ENCODE data around the gene NDRG3.

DNA sequence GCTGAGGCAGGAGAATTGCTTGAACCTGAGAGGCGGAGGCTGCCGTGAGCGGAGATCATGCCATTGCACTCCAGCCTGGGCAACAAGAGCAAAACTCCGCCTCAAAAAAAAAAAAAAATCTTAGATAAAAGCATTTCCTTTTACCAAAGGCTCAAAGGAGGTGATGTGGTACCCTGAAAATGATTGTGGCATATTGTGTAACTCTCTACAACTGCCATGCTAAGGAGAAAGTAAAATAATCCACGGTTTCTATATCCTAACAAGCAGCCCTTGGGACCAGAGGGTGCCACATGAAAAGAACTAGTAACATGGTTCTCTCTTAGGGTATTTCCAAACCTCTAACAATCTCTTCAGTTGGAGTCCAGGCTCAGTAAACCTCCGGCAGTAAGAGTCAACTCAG is 61.1 kb downstream of the NDRG3 start:
- TF ChIP-seq YY1 (IDR thresholded peaks at IDR 0.05; ENCODE audit: low read depth), result no peak
- TF ChIP-seq, protein P1, sequence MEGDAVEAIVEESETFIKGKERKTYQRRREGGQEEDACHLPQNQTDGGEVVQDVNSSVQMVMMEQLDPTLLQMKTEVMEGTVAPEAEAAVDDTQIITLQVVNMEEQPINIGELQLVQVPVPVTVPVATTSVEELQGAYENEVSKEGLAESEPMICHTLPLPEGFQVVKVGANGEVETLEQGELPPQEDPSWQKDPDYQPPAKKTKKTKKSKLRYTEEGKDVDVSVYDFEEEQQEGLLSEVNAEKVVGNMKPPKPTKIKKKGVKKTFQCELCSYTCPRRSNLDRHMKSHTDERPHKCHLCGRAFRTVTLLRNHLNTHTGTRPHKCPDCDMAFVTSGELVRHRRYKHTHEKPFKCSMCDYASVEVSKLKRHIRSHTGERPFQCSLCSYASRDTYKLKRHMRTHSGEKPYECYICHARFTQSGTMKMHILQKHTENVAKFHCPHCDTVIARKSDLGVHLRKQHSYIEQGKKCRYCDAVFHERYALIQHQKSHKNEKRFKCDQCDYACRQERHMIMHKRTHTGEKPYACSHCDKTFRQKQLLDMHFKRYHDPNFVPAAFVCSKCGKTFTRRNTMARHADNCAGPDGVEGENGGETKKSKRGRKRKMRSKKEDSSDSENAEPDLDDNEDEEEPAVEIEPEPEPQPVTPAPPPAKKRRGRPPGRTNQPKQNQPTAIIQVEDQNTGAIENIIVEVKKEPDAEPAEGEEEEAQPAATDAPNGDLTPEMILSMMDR (IDR thresholded peaks at IDR 0.05), result no peak
- TF ChIP-seq EP300 (IDR thresholded peaks at IDR 0.05; ENCODE audit: borderline replicate concordance in 1 of 2, low read depth in 1 of 2, low read length in 1 of 2), result no peak
- TF ChIP-seq, protein P2, sequence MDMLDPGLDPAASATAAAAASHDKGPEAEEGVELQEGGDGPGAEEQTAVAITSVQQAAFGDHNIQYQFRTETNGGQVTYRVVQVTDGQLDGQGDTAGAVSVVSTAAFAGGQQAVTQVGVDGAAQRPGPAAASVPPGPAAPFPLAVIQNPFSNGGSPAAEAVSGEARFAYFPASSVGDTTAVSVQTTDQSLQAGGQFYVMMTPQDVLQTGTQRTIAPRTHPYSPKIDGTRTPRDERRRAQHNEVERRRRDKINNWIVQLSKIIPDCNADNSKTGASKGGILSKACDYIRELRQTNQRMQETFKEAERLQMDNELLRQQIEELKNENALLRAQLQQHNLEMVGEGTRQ (IDR thresholded peaks at IDR 0.05; ENCODE audit: borderline replicate concordance, low read depth, low read length), result no peak
- TF ChIP-seq CHD2 (IDR thresholded peaks at IDR 0.05; ENCODE audit: low read length, partially characterized antibody), result no peak
- TF ChIP-seq EZH2phosphoT487 (IDR thresholded peaks at IDR 0.05; ENCODE audit: borderline replicate concordance, low read depth), result no peak
- TF ChIP-seq RFX5 (IDR thresholded peaks at IDR 0.05; ENCODE audit: low read length), result no peak
- TF ChIP-seq NRF1 (IDR thresholded peaks at IDR 0.05; ENCODE audit: low read depth, low read length), result no peak
- TF ChIP-seq RAD21 (IDR thresholded peaks at IDR 0.05; ENCODE audit: low read length), result no peak
- TF ChIP-seq, protein P3, sequence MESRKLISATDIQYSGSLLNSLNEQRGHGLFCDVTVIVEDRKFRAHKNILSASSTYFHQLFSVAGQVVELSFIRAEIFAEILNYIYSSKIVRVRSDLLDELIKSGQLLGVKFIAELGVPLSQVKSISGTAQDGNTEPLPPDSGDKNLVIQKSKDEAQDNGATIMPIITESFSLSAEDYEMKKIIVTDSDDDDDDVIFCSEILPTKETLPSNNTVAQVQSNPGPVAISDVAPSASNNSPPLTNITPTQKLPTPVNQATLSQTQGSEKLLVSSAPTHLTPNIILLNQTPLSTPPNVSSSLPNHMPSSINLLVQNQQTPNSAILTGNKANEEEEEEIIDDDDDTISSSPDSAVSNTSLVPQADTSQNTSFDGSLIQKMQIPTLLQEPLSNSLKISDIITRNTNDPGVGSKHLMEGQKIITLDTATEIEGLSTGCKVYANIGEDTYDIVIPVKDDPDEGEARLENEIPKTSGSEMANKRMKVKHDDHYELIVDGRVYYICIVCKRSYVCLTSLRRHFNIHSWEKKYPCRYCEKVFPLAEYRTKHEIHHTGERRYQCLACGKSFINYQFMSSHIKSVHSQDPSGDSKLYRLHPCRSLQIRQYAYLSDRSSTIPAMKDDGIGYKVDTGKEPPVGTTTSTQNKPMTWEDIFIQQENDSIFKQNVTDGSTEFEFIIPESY (IDR thresholded peaks at IDR 0.05; ENCODE audit: borderline replicate concordance, low read depth), result no peak
- no peak for TF ChIP-seq ELF1 (IDR thresholded peaks at IDR 0.05)
- TF ChIP-seq, protein P4, sequence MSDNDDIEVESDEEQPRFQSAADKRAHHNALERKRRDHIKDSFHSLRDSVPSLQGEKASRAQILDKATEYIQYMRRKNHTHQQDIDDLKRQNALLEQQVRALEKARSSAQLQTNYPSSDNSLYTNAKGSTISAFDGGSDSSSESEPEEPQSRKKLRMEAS (IDR thresholded peaks at IDR 0.05; ENCODE audit: low read depth), result no peak
- TF ChIP-seq TAF1 (IDR thresholded peaks at IDR 0.05; ENCODE audit: borderline replicate concordance, low read depth, low read length), result no peak
- TF ChIP-seq, protein P5, sequence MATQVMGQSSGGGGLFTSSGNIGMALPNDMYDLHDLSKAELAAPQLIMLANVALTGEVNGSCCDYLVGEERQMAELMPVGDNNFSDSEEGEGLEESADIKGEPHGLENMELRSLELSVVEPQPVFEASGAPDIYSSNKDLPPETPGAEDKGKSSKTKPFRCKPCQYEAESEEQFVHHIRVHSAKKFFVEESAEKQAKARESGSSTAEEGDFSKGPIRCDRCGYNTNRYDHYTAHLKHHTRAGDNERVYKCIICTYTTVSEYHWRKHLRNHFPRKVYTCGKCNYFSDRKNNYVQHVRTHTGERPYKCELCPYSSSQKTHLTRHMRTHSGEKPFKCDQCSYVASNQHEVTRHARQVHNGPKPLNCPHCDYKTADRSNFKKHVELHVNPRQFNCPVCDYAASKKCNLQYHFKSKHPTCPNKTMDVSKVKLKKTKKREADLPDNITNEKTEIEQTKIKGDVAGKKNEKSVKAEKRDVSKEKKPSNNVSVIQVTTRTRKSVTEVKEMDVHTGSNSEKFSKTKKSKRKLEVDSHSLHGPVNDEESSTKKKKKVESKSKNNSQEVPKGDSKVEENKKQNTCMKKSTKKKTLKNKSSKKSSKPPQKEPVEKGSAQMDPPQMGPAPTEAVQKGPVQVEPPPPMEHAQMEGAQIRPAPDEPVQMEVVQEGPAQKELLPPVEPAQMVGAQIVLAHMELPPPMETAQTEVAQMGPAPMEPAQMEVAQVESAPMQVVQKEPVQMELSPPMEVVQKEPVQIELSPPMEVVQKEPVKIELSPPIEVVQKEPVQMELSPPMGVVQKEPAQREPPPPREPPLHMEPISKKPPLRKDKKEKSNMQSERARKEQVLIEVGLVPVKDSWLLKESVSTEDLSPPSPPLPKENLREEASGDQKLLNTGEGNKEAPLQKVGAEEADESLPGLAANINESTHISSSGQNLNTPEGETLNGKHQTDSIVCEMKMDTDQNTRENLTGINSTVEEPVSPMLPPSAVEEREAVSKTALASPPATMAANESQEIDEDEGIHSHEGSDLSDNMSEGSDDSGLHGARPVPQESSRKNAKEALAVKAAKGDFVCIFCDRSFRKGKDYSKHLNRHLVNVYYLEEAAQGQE (IDR thresholded peaks at IDR 0.05; ENCODE audit: low read depth, low read length), result no peak
